ENCODE measurements around the gene MTHFD2L.

DNA sequence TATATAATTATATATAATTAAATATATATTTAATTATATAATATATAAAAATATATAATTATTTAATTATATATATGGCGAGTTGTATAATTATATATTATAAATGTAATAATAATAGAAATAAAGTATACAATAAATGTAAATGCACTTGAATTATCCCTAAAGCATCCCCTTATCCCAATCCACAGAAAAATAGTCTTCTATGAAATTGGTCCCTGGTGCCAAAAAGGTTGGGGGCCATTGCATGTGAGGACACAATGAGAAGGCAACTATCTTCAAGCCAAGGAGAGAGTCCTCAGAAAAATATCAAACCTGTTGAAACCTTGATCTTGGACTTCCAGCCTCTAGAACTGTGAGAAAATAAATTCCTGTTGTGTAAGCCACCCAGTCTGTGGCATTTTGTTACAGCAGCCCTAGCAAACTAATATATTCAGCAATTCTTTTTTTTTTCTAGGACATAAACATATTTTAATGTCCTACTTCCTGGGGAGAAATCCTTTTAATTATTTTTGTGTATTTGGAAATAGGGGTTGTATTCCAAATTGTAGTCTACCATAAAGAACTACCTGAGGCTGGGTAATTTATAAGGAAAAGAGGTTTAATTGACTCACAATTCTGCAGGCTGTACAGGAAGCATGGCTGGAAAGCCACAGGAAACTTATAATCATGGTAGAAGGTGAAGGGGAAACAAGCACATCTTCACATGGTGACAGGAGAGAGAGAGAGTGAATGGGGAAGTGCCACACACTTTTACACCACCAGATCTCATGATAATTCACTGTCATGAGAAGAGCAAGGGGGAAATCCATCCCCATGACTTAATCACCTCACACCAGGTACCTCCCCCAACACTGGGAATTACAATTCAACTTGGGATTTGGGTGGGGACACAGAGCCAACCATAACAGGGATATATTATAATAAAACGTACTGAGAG is 36.0 kb upstream of the MTHFD2L start:
- no peak for TF ChIP-seq POLR2A (IDR thresholded peaks at IDR 0.05; ENCODE audit: low read length)
- no peak for TF ChIP-seq GATA1 (IDR thresholded peaks at IDR 0.05; ENCODE audit: low read depth, low read length)
